ENCODE data around the gene CERS2.
A peak's percentile ranks its signal among the peaks of the same experiment; 100 is the strongest.

CERS2 gene

GRCh38 chr1:150974580-150975478 is at the start of gene CERS2:
TSS of gene CERS2 (minus strand) at chr1:150974835. CDS start at chr1:150969090, 5,745 bp downstream.
- DNase-seq = peak; percentile 74 to 77

- peak in 1 of 2 experiments; percentile 79 for DNase-seq
Observed at GRCh38 chr1:151013518-151013917, 38.9 kb upstream of the CERS2 start.

GRCh38 chr1:151012684-151013471 is 38.2 kb upstream of the CERS2 start:
- DNase-seq = no peak

GRCh38 chr1:151011154-151011850 is 36.7 kb upstream of the CERS2 start:
- DNase-seq = no peak

- DNase-seq = no peak
Observed at GRCh38 chr1:151010346-151010726, 35.7 kb upstream of the CERS2 start.

- DNase-seq = no peak
Observed at GRCh38 chr1:151009674-151010345, 35.2 kb upstream of the CERS2 start.

GRCh38 chr1:151009206-151009587 is 34.6 kb upstream of the CERS2 start:
- DNase-seq = no peak

- peak; percentile 98 to 99 for DNase-seq
Observed at GRCh38 chr1:151008244-151009205, 33.9 kb upstream of the CERS2 start, which contains the start of gene PRUNE1. TSS of gene PRUNE1 (plus strand) at chr1:151008449. CDS start at chr1:151008633, 184 bp downstream.

GRCh38 chr1:151007853-151008243 is 33.2 kb upstream of the CERS2 start:
- no peak for DNase-seq

GRCh38 chr1:151006327-151007052 is 31.9 kb upstream of the CERS2 start, which contains the start of gene MINDY1:
TSS of gene MINDY1 (minus strand) at chr1:151006902. CDS start at chr1:151002617, 4,285 bp downstream.
- DNase-seq = peak; percentile 71 to 76

- no peak for DNase-seq
Observed at GRCh38 chr1:151005729-151006319, 31.2 kb upstream of the CERS2 start.

GRCh38 chr1:151003180-151003579 is 28.5 kb upstream of the CERS2 start:
- DNase-seq = no peak

- no peak for DNase-seq
Observed at GRCh38 chr1:151002611-151003010, 28.0 kb upstream of the CERS2 start.

GRCh38 chr1:151002051-151002450 is 27.4 kb upstream of the CERS2 start:
- no peak for DNase-seq

GRCh38 chr1:151001602-151002001 is 27.0 kb upstream of the CERS2 start:
- no peak for DNase-seq

- no peak for DNase-seq
Observed at GRCh38 chr1:151000408-151000807, 25.8 kb upstream of the CERS2 start.

GRCh38 chr1:150999926-151000325 is 25.3 kb upstream of the CERS2 start:
- DNase-seq = no peak

GRCh38 chr1:150999051-150999674 is 24.5 kb upstream of the CERS2 start:
- DNase-seq = no peak

GRCh38 chr1:150997949-150998348 is 23.3 kb upstream of the CERS2 start:
- no peak for DNase-seq

Data from NCI-H187 (cell line).